GM12878 (cell line): ENCODE data around the gene VSTM2L. TPM values are rescaled to one million over a fixed set of nuclear protein-coding genes. Genes with fewer than 3 reads are reported as not detected.

ENCODE experiments used
- ATAC-seq: fragments of 200-7000 bp; cut with Tn5 transposase; 3 replicates; pipeline ENCODE4 v1.9.1; 2020; ENCODE audit warnings: mild to moderate bottlenecking, moderate library complexity
- BruUV-seq: library from RNA; stranded (reverse); fragments of 400-500 nt; replicated peaks from 2 replicates; lab custom pipeline; 2021; lab: Mats Ljungman, UMichigan
- CTCF ChIA-PET: fragments of 300-600 bp; sonication (Branson Sonifier 250); formaldehyde crosslinking; extraction: SDS; loops from one replicate; lab custom pipeline; 2021; ENCODE audit warnings: inconsistent platforms; lab: Yijun Ruan, JAX
- POLR2A ChIA-PET: fragments of 350-600 bp; formaldehyde crosslinking; extraction: SDS; loops from one replicate; lab custom pipeline; 2021; ENCODE audit warnings: inconsistent platforms; lab: Charles Lee
- RAD21 ChIA-PET: fragments of 300-600 bp; sonication (Branson Sonifier 250); formaldehyde crosslinking; loops from one replicate; lab custom pipeline; 2023; ENCODE audit warnings: antibody characterized with exemption; ENCODE audit not compliant: unreplicated experiment; lab: Charles Lee
- SMC1A ChIA-PET: fragments of 300-600 bp; sonication (Branson Sonifier 250); formaldehyde crosslinking; loops from one replicate; lab custom pipeline; 2023; ENCODE audit not compliant: unreplicated experiment, uncharacterized antibody; lab: Charles Lee
- DNase-seq: peaks from one replicate; pipeline ENCODE4 v3.0.0-alpha.2; 2011; ENCODE audit warnings: low read depth, low spot score
- FAIRE-seq: peaks from 3 replicates; lab custom pipeline; 2011; peaks lifted over from hg19 to GRCh38; lab: Jason Lieb, UNC
- H2AFZ ChIP-seq: 2 replicates; pipeline ENCODE4 v1.6.0; 2011; ENCODE audit warnings: low read depth, low read length, control low read depth; ENCODE audit not compliant: control insufficient read depth
- H3K27ac ChIP-seq: 2 replicates; pipeline ENCODE4 v1.5.1; 2011; ENCODE audit warnings: control low read depth; ENCODE audit not compliant: control insufficient read depth, insufficient read depth
- H3K27me3 ChIP-seq, 2 experiments: replicated peaks in 1 of 2; 2 replicates each; pipeline versions ENCODE4 v1.6.0 to v1.6.1; 2011; ENCODE audit warnings: low read length in 1 of 2; ENCODE audit not compliant: control insufficient read depth in 2 of 2, insufficient read depth in 2 of 2
- H3K36me3 ChIP-seq, 2 experiments: 2 replicates each; pipeline ENCODE4 v1.5.1; 2011; ENCODE audit warnings: low read length in 1 of 2; ENCODE audit not compliant: control insufficient read depth in 2 of 2, insufficient read depth in 2 of 2
- H3K4me1 ChIP-seq: 2 replicates; pipeline ENCODE4 v1.6.1; 2011; ENCODE audit warnings: mild to moderate bottlenecking, low read length, moderate library complexity, mixed read lengths; ENCODE audit not compliant: control insufficient read depth, insufficient read depth
- H3K4me2 ChIP-seq: 2 replicates; pipeline ENCODE4 v1.6.0; 2011; ENCODE audit warnings: control low read depth; ENCODE audit not compliant: control insufficient read depth, insufficient read depth
- H3K4me3 ChIP-seq: fragments of 200-600 bp; sonication (generic); 2 replicates; pipeline ENCODE4 v1.5.1; 2016
- H3K79me2 ChIP-seq: 2 replicates; pipeline ENCODE4 v1.6.0; 2011; ENCODE audit warnings: low read length; ENCODE audit not compliant: control insufficient read depth, insufficient read depth
- H3K9ac ChIP-seq: 2 replicates; pipeline ENCODE4 v1.8.0; 2011; ENCODE audit warnings: low read length, control low read depth, mixed read lengths; ENCODE audit not compliant: control insufficient read depth, insufficient read depth
- H3K9me3 ChIP-seq: replicated peaks from 3 replicates; pipeline ENCODE4 v1.5.1; 2011; ENCODE audit warnings: mild to moderate bottlenecking, low read length; ENCODE audit not compliant: control insufficient read depth, insufficient read depth
- H4K20me1 ChIP-seq: 2 replicates; pipeline ENCODE4 v1.6.0; 2011; ENCODE audit not compliant: control insufficient read depth, insufficient read depth
- CEBPB ChIP-seq, 2 experiments: fragments of 150-350 bp in 1 of 2; IDR thresholded peaks; 2 replicates each; pipeline ENCODE4 v1.6.1; 2012 to 2014; ENCODE audit warnings: low read depth in 2 of 2, low read length in 2 of 2, borderline replicate concordance in 1 of 2, inconsistent platforms in 1 of 2
- RFX5 ChIP-seq: IDR thresholded peaks from 2 replicates; pipeline ENCODE4 v1.6.1; 2011; ENCODE audit warnings: low read depth, low read length, improper control_type of control experiment
- ZNF592 ChIP-seq: fragments of 450-650 bp; IDR thresholded peaks from 2 replicates; pipeline ENCODE4 v1.6.1; 2017; ENCODE audit warnings: mild to moderate bottlenecking, moderate library complexity
- whole genome bisulfite sequencing: methylation state at CpG from one replicate; pipeline ENCODE4 v1.1.6; 2016; ENCODE audit warnings: low lambda C conversion rate; ENCODE audit not compliant: insufficient replicate concordance, insufficient coverage; ENCODE audit errors: missing lambda C conversion rate; 5-methylcytosine and 5-hydroxymethylcytosine counted together
- in situ Hi-C: fragments of 300-500 bp; cut with MboI; formaldehyde crosslinking; loops from 9 replicates; pipeline ENCODE4 v1.14.3; 2018; ENCODE audit warnings: mixed read lengths
- intact Hi-C: fragments of 100-400 bp; cut with micrococcal nuclease; formaldehyde crosslinking; loops from one replicate; pipeline ENCODE4 v1.14.2; 2022; ENCODE audit not compliant: unreplicated experiment
- polyA plus RNA-seq, 11 experiments: library from polyadenylated mRNA; depleted of rRNA in 4 of 11; unstranded in 6 of 11; stranded (reverse) in 5 of 11; fragments of >200 nt; fragmentation: Nextera tagmentation in 4 of 11; fragmentation: Illumina TruSeq in 1 of 11; extraction: Ambion mirVana in 4 of 11; extraction: Trizol in 1 of 11; gene quantifications; 1 replicate in 1 of 11; 2 replicates in 10 of 11; pipeline versions ENCODE4 v1.2.1 to v1.2.3, GENCODE V29; 2011 to 2016; ENCODE audit warnings: inconsistent platforms in 2 of 11, missing spikeins in 2 of 11, low read depth in 1 of 11
- total RNA-seq, 4 experiments: library from RNA; depleted of rRNA in 3 of 4; stranded (reverse); fragments of >200 nt in 3 of 4; fragmentation: Illumina TruSeq in 1 of 4; extraction: Trizol in 1 of 4; gene quantifications; 2 replicates each; pipeline versions ENCODE4 v1.2.1 to v1.2.3, GENCODE V29; 2013 to 2021
- TF ChIP-seq, protein P1 (sequence below): fragments of 450-650 bp; IDR thresholded peaks from 2 replicates; pipeline ENCODE4 v1.6.1; 2017; ENCODE audit warnings: mild to moderate bottlenecking

VSTM2L gene
- total and polyA plus RNA-seq, 10 of the 15 experiments (the other 5 are each of a cell fraction or from before 2014, with no cell fraction given) = 0.05 to 1.5 (median 0.63) TPM; not detected in 2

- TF ChIP-seq RFX5 = no peak
- TF ChIP-seq, protein P1, sequence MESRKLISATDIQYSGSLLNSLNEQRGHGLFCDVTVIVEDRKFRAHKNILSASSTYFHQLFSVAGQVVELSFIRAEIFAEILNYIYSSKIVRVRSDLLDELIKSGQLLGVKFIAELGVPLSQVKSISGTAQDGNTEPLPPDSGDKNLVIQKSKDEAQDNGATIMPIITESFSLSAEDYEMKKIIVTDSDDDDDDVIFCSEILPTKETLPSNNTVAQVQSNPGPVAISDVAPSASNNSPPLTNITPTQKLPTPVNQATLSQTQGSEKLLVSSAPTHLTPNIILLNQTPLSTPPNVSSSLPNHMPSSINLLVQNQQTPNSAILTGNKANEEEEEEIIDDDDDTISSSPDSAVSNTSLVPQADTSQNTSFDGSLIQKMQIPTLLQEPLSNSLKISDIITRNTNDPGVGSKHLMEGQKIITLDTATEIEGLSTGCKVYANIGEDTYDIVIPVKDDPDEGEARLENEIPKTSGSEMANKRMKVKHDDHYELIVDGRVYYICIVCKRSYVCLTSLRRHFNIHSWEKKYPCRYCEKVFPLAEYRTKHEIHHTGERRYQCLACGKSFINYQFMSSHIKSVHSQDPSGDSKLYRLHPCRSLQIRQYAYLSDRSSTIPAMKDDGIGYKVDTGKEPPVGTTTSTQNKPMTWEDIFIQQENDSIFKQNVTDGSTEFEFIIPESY = no peak
Measured at GRCh38 chr20:37938181-37938750, 35.3 kb downstream of the VSTM2L start (continued).

DNA sequence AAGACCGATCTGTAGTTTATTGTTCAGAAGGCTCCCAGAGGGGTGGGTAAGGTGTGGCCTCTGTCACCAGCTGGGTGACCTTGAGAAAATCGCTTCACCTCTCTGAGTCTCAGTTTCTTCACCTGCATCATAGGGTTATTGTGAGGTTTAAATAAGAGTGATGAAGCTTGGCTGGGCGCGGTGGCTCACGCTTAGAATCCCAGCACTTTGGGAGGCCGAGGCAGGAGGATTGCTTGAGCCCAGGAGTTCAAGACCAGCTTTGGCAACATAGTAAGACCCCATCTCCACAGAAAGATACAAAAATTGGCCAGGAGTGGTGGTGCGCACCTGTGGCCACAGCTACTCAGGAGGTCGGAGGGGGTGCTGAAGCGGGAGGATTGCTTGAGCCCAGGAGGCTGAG is 36.0 kb downstream of the VSTM2L start:
- H3K9ac ChIP-seq = no peak overlapping the region
- no peaks in the 10 kb centered on the region for H4K20me1 ChIP-seq
- H3K27me3 ChIP-seq = no peaks in the 10 kb centered on the region
- no peaks in the 10 kb centered on the region for H3K9me3 ChIP-seq
- DNase-seq (no peak), ATAC-seq (no peak), FAIRE-seq (no peak)
- WGBS = 79% methylated on average over 9 of the region's 9 CpGs
- ChIA-PET POLR2A (no interaction called here), CTCF (no interaction called here), SMC1A (no interaction called here), RAD21 (no interaction called here)
- no peaks in the 10 kb centered on the region for H3K4me1 ChIP-seq
- no peak overlapping the region for H2AFZ ChIP-seq
- TF ChIP-seq ZNF592 (no peak), CEBPB (IDR thresholded peaks at IDR 0.05; ENCODE audit: borderline replicate concordance in 1 of 2, low read depth in 2 of 2, low read length in 2 of 2) (no peak)
- no peaks in the 10 kb centered on the region for H3K79me2 ChIP-seq
- H3K27ac ChIP-seq = no peak overlapping the region
- no peak overlapping the region for H3K4me3 ChIP-seq
- no peaks in the 10 kb centered on the region for H3K36me3 ChIP-seq
- intact Hi-C loops (no loop called here), in situ Hi-C loops (no loop called here)
- BruUV-seq = no TSS peak
- H3K4me2 ChIP-seq = no peak overlapping the region
